Heart right ventricle (tissue), 16 donors: ENCODE data around the gene SEMA4F. TPM values are rescaled to one million over a fixed set of nuclear protein-coding genes. Genes with fewer than 3 reads are reported as not detected.
A peak's percentile ranks its signal among the peaks of the same experiment; 100 is the strongest.

Experiments used
- ATAC-seq, 8 donors: fragments of 200-7000 bp; cut with Tn5 transposase; one replicate each; pipeline ENCODE4 v1.9.1; 2020; ENCODE audit warnings: mild to moderate bottlenecking in 8 of 8, moderate library complexity in 8 of 8, moderate number of reproducible peaks in 1 of 8
- DNase-seq, 2 donors: peaks; one replicate each; pipeline ENCODE4 v3.0.0-alpha.2; 2020
- H3K27ac ChIP-seq, 10 donors: fragments of 200-600 bp; sonication (generic) in 2 of 10; one replicate each; pipeline versions ENCODE4 v1.5.0 to v1.8.0; 2020 to 2022; ENCODE audit warnings: mild to moderate bottlenecking in 3 of 10
- H3K27me3 ChIP-seq, 7 donors: fragments of 200-600 bp; one replicate each; pipeline ENCODE4 v1.8.0; 2021 to 2022; ENCODE audit warnings: mild to moderate bottlenecking in 2 of 7
- H3K36me3 ChIP-seq, 9 donors: fragments of 200-600 bp; sonication (generic) in 1 of 9; one replicate each; pipeline versions ENCODE4 v1.5.0 to v1.8.0; 2020 to 2022; ENCODE audit warnings: mild to moderate bottlenecking in 2 of 9
- H3K4me1 ChIP-seq, 9 donors: fragments of 200-600 bp; sonication (generic) in 1 of 9; one replicate each; pipeline versions ENCODE4 v1.5.0 to v1.8.0; 2020 to 2022; ENCODE audit warnings: mild to moderate bottlenecking in 4 of 9
- H3K4me3 ChIP-seq, 10 donors: fragments of 200-600 bp; sonication (generic) in 2 of 10; one replicate each; pipeline versions ENCODE4 v1.5.0 to v1.8.0; 2020 to 2022; ENCODE audit warnings: mild to moderate bottlenecking in 7 of 10, moderate library complexity in 2 of 10
- H3K9me3 ChIP-seq, 11 donors: fragments of 200-600 bp in 10 of 11; sonication (generic) in 2 of 11; one replicate each; pipeline versions ENCODE4 v1.5.0 to v1.8.0; 2013 to 2022; ENCODE audit warnings: mild to moderate bottlenecking in 2 of 11, control low read depth in 1 of 11, moderate library complexity in 1 of 11
- WGBS, 2 donors: extraction: QIAGEN DNeasy Blood & Tissue Kit; methylation state at CpG; one replicate each; pipeline ENCODE4 v1.1.7; 2013; ENCODE audit warnings: inconsistent platforms in 1 of 2; 5-methylcytosine and 5-hydroxymethylcytosine counted together
- intact Hi-C, 10 donors: fragments of 100-400 bp; cut with DNase I; formaldehyde crosslinking; loops; one replicate each; pipeline versions ENCODE4 v1.11.1 to v1.14.2; 2022
- polyA plus RNA-seq, 2 donors: library from polyadenylated mRNA; stranded (reverse); fragments of 200-250 nt; gene quantifications; one replicate each; pipeline ENCODE4 v1.2.3, GENCODE V29; 2013
- total RNA-seq, 10 donors: library from RNA; stranded (reverse); fragmentation: NEBNext Ultra II Directional in 3 of 10; extraction: Animal tissue kit (Norgen Biotek cat#: 25700) in 3 of 10; gene quantifications; one replicate each; pipeline versions ENCODE4 v1.2.1 to v1.2.4, GENCODE V29; 2021 to 2023
- TF ChIP-seq, protein P1 (sequence below), 9 donors: fragments of 200-600 bp; sonication (generic) in 2 of 9; IDR thresholded peaks; one replicate each; pipeline versions ENCODE4 v1.5.0 to v1.8.0; 2021 to 2022; ENCODE audit warnings: antibody characterized with exemption in 9 of 9, mild to moderate bottlenecking in 5 of 9, moderate library complexity in 1 of 9
- donor health status: Arrhythmogenic right ventricular cardiomyopathy.
- donor health status: ischemic (EF 13 %, LVEDD 7.1; RV severe dilation, severe dysfunction).
- donor health status: healthy with polysubstance abuse.
- donor health status: DM: no; HTN: yes; CAD: no.
- donor health status: DM: no; HTN: no; CAD: no.
- donor health status: ischemic (EF 25% LVEDD 6.9; RV normal size, moderate dysfunction).
- donor health status: ischemic (EF 25% LVEDD 5.7; RV mildly dilated, moderate dysfunction).
- donor health status: healthy.
- donor health status: DM: yes; HTN: yes; CAD: no.
- donor health status: Ischemic cardiomyopathy.
- donor health status: ischemic (EF 35%, LVEDD 5.7; RV mildly dilated, moderate dysfunction).
- donor health status: nonischemic (EF 11% LVEDD 7.7; RV severe dilation, severe dysfunction).
- donor health status: DM: yes; HTN: yes; CAD: no.
- donor health status: PGD.
- donor health status: ischemic (EF 29% LVEDD 5.4; RV normal size, mild dysfunction).
- donor health status: nonischemic (EF 23%, LVEDD 6.1; RV moderate dilation, normal function).

The SEMA4F gene
- total and polyA plus RNA-seq, 12 donors, result 1.1 to 5.1 (median 2.5) TPM

DNA sequence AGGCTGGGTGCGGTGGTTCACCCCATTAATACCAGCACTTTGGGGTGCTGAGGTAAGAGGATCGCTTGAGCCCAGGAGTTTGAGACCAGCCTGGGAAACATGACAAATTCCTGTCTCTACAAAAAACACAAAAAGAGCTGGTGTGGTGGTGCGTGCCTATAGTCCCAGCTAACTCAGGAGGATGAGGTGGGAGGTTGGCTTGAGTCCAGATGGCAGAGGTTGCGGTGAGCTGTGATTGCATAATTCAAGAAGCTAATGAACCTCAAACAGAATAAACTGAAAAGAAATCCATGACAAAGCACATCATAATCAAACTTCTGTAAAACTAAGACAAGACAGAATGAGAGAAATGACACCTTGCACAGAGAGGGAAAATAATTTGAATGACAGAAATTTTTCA lies 54.8 kb downstream of the SEMA4F start:
- DNase-seq, result peak in 1 of 2 donors; percentile 13
- Histone ChIP-seq H3K27ac (no peak overlapping the region), H3K27me3 (peaks cover 0 to 6% (median 0%) of the 10 kb centered on the region in 7 donors), H3K9me3 (no peaks in the 10 kb centered on the region), H3K4me1 (no peaks in the 10 kb centered on the region), H3K36me3 (no peaks in the 10 kb centered on the region), H3K4me3 (no peak overlapping the region)
- 71 to 72% methylated on average over 4 of the region's 4 CpGs for whole genome bisulfite sequencing, 2 donors
- TF ChIP-seq, protein P1, sequence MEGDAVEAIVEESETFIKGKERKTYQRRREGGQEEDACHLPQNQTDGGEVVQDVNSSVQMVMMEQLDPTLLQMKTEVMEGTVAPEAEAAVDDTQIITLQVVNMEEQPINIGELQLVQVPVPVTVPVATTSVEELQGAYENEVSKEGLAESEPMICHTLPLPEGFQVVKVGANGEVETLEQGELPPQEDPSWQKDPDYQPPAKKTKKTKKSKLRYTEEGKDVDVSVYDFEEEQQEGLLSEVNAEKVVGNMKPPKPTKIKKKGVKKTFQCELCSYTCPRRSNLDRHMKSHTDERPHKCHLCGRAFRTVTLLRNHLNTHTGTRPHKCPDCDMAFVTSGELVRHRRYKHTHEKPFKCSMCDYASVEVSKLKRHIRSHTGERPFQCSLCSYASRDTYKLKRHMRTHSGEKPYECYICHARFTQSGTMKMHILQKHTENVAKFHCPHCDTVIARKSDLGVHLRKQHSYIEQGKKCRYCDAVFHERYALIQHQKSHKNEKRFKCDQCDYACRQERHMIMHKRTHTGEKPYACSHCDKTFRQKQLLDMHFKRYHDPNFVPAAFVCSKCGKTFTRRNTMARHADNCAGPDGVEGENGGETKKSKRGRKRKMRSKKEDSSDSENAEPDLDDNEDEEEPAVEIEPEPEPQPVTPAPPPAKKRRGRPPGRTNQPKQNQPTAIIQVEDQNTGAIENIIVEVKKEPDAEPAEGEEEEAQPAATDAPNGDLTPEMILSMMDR (IDR thresholded peaks at IDR 0.05), result no peak
- ATAC-seq, result no peak
- intact Hi-C loops, result no loop called here

DNA sequence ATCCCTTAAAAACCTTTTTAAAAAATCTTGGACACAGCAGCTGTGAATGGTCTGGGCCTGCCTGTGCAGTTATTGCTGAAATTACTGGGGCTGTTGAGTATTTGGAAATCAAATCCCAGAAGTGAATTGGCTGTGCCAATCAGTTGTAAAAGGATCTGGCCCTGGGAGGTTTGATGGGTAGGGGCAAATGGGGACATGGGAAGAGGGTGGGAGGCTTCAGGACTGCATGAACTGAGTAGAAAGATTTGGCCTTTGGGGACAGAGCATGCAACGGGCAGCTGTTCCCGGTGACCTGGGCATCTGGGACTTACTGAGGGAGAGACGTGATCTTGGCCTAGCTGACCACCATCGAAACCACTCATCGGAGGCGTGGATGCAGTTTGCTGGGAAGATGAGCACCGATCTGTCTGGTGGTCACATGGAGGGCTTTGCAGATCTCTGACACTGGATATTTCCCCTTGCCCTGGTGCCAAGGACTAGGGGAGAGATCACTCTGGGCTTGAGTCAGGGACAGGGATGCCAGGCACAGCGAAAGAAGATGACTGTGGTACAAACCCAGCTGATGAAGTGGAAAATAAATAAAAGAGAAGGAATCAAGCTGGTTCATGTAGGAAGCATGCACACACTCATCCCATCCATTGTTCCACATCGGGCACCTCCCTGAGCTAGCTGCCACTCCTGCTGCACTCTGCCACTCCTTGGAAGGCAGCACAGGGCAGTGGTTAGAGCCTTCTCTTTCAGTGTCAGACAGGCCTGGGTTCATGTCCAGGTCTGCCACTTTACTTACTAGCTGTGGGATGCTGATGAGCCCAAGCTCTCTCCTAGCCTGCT lies 58.4 kb downstream of the SEMA4F start:
- Histone ChIP-seq H3K36me3 (no peaks in the 10 kb centered on the region), H3K4me3 (no peak overlapping the region), H3K27me3 (peaks cover 0 to 21% (median 9%) of the 10 kb centered on the region in 7 donors), H3K9me3 (no peaks in the 10 kb centered on the region), H3K4me1 (peaks cover 0 to 14% (median 4%) of the 10 kb centered on the region in 9 donors), H3K27ac (no peak overlapping the region)
- TF ChIP-seq, protein P1 (IDR thresholded peaks at IDR 0.05), result no peak
- 90 to 91% methylated on average over 9 of the region's 9 CpGs for WGBS, 2 donors
- DNase-seq (no peak), ATAC-seq (no peak)
- intact Hi-C loops, result loop anchor here in 1 of 10 donors (5.0 kb wide), 1 partner anchor 165 kb away; no protein-coding TSS in a partner anchor

GRCh38 chr2:74714691-74715080 lies 60.6 kb downstream of the SEMA4F start:
- TF ChIP-seq, protein P1 (IDR thresholded peaks at IDR 0.05), result no peak

GRCh38 chr2:74715081-74715791 lies 61.2 kb downstream of the SEMA4F start:
- H3K9me3 ChIP-seq, result no peaks in the 10 kb centered on the region
- peaks cover 0 to 14% (median 4%) of the 10 kb centered on the region in 9 donors for H3K4me1 ChIP-seq
- ATAC-seq (peak; percentile 89 to 98 (median 95)), DNase-seq (peak; percentile 78 to 79)
- H3K4me3 ChIP-seq, result peak overlapping the region; percentile 28 to 63 (median 57)
- H3K27me3 ChIP-seq, result peaks cover 0 to 39% (median 19%) of the 10 kb centered on the region in 7 donors
- H3K36me3 ChIP-seq, result no peaks in the 10 kb centered on the region
- TF ChIP-seq, protein P1 (IDR thresholded peaks at IDR 0.05), result peak; percentile 77 to 93 (median 89)
- intact Hi-C loops, result loop anchor here in 9 of 10 donors (1.0 to 5.0 kb wide), 3 partner anchors 161 to 162 kb away; no protein-coding TSS in a partner anchor
- 1% methylated on average over 50 to 56 of the region's 56 CpGs for WGBS, 2 donors
- peak overlapping the region in 2 of 10 donors; percentile 45 for H3K27ac ChIP-seq

More at GRCh38 chr2:74714691-74715080, 60.6 kb downstream of the SEMA4F start:
- Histone ChIP-seq H3K4me1 (peaks cover 0 to 14% (median 4%) of the 10 kb centered on the region in 9 donors), H3K4me3 (peak overlapping the region in 4 of 10 donors; percentile 57 to 63 (median 60)), H3K36me3 (no peaks in the 10 kb centered on the region), H3K27me3 (peaks cover 0 to 36% (median 19%) of the 10 kb centered on the region in 7 donors), H3K27ac (no peak overlapping the region), H3K9me3 (no peaks in the 10 kb centered on the region)
- DNase-seq, result no peak
- intact Hi-C loops, result loop anchor here (1.0 to 5.0 kb wide), 3 partner anchors 162 to 163 kb away; no protein-coding TSS in a partner anchor
- peak in 1 of 8 donors; percentile 10 for ATAC-seq
- WGBS, 2 donors, result 42 to 46% methylated on average over 8 of the region's 8 CpGs
